Stimulated activated CD8-positive, alpha-beta memory T cell treated with anti-CD3 and anti-CD28 coated beads, Interleukin-15, amount 100 ng/mL, for 24 hours (primary cell): ENCODE results near the gene C20orf202.

ENCODE experiments used
- DNase-seq: peaks from one replicate; pipeline ENCODE4 v3.0.0-alpha.2; 2020; ENCODE audit warnings: low read depth

C20orf202 gene

DNA sequence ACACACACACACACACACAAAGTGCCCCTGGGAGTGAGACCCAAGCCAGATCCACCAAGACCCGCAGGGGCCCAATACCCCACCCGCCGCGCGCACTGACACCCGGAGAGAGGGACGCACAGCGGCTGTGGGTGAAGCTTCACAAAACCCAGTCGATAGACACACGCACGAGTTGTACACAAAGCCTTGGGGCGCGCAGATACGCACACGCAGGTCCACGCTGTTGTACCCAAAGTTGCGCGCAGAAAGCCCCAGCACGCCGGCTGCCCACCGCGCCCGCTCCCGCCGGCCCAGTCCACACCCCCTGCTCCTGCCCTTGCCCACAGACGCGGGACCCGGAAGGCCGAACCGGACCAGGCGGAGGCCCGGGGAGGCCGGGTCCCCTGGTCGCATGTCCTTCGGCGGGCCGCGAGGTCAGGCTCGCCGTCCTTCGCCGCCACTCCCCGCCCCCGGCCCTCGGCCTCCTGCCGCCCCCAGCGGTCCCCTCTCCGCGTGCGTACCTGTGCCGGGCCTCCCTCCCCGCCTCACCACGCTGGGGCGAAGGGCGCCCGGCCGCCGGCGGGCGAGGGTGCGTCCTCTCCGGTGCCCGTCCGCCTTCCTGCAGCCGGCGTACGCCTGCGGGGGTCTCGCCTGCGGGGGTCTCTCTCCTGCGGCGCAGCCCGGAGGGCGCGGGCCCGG, 18.5 kb upstream of the C20orf202 start, which contains the start of gene TMEM74B:
Gene TMEM74B, minus strand, starts transcription at position 344 of the 678 bp plus-strand sequence. CDS start 1,180 bp downstream, outside the sequence.
- no peak for DNase-seq

DNA sequence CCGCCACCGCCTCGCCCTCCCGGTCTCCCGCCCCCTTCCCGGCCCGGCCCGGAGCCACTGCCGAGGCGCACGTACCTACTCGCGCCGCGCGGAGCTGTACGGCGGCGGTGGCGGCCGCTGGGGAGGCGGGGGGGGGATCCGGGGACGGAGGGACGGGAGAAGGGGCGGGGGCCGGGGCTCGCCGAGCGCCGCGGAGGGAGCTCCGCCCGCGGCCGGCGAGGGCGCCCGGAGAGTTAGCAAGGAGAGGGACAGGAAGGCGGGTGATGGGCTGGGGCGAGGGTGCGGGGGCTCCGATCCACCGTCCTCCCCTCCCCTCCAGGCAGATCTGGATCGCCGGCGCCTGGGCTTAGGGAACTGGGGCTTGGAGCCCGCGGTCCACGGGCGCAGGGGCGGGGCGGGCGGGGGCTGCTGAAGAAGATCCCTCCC, 17.9 kb upstream of the C20orf202 start:
- no peak for DNase-seq

DNA sequence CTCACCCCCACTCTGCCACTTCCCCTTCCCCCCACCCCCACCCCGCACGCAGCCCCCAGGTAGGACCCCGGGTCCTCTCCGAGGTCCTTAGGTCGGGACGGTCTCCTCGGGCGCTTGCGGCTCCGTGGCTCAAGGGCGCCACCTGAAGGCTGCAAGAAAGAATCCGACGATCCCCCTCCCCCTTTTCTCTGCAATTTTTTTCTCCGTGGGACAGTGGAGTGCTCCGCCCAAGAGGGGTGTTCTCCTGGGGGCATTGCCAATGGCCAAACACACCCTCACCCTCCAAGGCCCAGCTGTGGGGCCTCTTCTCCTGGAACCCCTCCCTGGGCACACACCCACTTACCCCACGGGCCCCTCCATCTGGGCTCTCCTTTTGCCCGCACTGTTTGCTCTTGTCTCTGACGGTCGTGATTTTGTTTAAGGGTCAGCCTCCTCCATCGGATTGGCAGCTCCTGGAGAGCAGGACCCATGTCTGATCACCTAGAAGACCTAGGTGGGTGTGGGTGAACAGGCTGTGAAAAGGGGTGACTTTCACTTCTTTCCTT, 17.4 kb upstream of the C20orf202 start:
- DNase-seq: peak; percentile 6

DNA sequence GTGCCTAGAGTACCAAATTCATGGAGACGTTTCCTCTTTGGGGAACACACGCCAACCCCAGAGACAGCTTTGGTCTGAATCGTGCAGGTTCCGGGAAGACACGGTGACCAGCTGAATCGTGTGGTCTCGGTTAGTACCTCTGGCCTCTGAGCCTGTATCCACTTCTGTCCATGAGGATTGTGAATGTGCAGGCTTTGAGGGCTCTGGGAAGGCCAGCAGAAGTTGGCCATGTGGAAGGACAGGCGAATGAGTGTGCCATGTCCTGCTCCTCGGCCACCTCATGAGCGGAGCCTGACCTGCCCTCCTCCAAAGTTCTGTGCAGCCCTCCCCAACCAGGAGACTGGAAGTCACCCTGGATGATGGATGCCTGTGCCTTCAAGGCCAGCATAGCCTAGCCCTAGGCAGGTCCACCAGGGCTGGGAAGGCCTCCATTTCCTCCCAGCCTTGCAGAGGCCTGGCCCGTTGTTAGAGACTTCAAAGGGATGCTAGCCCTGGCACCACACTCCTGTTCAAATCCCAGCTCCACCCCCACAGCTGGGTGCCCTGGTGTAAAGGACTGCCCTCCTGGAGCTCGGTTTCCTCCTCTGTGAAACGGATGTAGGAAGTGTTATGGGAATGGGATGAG, 16.8 kb upstream of the C20orf202 start:
- no peak for DNase-seq

GRCh38 chr20:1187605-1188171, 15.6 kb upstream of the C20orf202 start:
- DNase-seq: no peak

DNA sequence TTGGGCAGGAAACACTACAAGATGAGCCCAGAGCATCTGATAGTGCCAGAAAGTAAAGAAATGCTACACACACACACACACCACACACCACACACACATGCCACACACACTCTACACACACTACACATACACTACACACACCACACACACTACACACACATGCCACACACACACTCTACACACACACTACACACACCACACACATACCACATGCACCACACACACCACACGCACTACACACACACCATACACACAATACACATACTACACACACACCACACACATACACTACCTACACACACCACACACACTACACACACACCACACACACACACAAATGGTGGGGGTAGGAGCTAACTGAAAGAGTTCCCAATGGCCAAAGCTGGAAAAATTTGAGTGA, 14.9 kb upstream of the C20orf202 start:
- no peak for DNase-seq

- DNase-seq: no peak
Observed at GRCh38 chr20:1189827-1190226, 13.4 kb upstream of the C20orf202 start.

DNA sequence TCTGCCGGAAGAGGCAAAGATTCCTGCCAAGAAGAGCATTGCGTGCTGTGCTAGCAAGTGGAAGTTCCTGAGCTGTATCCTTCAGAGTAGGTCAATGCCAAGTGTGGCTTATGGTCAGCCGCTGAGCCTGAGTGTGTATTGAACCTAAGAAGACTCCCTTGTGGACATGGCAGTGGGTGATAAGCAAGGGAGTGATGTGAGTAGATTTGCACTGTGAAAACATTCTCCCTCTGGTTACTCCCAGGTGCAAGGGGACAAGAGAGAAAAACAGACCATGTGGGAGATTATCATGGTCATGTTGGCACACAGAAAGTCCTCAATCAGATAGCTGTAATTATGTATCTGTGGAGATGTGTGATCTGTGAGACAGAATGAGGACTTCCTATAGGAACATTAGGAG, 12.4 kb upstream of the C20orf202 start:
- no peak for DNase-seq

- DNase-seq: no peak
Observed at GRCh38 chr20:1191299-1191698, 12.0 kb upstream of the C20orf202 start.

DNA sequence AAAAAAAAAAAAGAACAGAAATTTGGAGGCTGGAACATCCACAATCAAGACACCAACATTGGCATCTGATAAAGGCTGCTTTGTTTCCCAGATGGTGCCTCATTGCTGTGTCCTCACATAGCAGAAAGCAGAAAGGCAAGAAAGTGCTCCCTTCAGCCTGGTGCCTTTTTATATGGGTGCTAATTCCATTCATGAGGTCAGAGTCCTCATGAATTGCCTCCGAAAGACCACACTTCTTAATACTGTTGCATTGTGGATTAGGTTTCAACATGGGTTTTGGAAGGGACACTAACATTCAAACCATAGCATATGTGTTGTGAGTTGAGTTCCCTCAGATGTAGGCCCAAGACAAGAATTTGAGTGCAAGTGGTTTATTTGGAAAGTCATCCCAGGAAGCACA, 8.0 kb upstream of the C20orf202 start:
- DNase-seq: no peak

- no peak for DNase-seq
Observed at GRCh38 chr20:1196634-1197033, 6.6 kb upstream of the C20orf202 start.

GRCh38 chr20:1197801-1198200, 5.5 kb upstream of the C20orf202 start:
- DNase-seq: no peak

DNA sequence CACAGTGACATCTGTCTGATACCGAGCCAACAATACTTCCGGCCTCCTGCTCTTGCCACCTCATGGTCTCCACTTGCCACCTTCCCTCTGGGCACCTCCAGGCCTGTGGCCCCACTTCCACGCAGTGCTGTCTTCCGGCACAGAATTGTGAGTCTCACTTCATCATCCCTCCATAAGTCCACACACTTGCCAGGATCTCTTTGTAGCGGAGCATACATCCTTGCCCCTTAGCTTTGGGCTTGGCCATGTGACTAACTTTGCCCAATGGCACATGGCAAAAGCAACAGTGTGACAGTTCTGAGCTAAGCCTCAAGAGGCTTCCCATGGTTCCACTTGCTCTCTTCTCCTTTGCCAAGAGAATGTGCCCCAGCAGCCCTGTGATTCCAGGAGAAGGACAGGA, 4.5 kb upstream of the C20orf202 start:
- DNase-seq: no peak

DNA sequence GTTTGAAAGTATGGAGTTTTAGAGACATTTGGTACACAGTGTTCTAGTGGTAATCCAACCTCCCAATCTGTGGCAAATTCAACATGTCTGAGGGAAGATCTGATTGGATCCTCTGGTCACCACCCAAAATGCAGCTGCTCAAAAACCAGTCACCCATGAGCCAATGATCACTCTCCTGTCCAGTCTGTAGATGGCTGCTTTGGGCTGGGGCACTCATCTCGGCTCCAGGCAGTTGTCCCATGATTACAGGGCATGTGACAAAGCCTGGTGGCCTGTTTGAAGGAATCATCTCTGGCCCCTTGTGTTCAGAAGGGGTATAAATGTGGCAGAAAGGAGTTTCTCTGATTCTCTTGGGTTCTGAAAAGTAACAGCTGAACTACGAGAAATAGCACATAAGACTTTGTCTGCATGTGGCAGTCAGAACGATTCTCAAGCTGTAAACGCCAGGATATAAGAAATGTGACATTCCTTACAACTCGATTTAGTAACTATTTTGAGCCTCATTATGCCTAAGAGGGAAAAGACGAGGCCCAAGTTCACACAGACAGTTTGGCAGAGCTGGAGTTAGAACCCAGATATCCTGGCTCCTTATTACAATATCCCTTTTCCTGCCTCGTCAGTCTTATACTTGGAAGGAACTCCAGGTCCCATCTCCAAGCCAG, 3.9 kb upstream of the C20orf202 start:
- DNase-seq: no peak

DNA sequence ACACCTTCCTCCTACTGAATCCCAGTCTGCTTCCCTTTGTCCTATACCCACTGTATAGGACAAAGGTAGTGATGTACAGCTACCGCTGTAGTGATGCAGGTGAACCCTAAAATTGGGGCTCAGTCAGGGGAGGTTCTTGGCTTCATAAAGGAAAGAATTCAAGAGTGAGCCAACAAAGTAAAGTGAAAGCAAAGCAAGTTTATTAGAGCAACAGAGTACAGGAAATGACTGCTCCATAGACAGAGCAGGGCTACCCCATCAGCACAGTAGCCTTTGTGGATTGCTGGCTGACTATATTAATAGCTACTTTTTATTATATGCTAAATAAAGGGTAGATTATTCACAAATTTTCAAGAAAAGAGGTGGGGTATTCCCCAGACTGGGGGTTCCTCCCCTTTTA, 3.3 kb upstream of the C20orf202 start:
- DNase-seq: no peak

DNA sequence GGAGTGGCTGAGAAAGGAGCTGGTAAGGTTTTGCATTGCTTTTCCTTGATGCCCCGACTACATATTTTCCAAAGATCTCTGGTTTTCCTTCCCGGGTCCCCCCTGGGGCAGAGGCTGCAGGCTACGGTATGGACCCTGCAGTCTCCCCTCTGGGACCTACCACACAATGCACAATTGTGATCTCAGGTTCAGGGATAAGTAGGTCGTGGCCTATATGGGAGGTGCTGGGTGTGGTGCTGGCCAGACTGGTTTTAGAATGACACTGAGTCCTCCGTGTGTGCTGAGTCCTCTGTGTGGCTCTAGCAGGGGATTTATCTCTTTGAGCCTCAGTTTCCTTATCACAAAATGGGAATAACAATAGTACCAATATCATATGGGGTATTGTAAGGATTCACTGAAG, 376 bp downstream of the C20orf202 start:
- no peak for DNase-seq

DNA sequence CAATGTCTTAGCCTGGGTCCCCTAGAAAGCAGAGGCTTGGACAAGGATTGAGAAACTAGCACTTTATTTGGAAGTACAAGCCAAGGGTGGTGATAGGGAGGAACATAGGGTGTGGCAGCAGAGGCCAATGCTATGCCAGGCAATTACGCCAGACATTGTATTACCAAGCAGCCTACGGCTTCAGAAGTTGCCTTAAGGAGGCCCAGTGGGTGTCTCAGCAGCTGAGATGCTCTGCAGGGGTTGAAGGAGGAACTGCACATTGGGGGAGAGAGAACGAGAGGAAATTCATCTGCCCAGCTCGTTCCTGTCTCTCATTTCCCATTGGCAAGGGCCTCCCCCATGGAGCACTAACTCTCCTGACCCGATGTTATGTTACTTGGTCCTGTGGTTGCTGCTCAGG, 859 bp downstream of the C20orf202 start:
- DNase-seq: no peak

- no peak for DNase-seq
Observed at GRCh38 chr20:1204576-1204975, 1.3 kb downstream of the C20orf202 start.

- DNase-seq: no peak
Observed at GRCh38 chr20:1205802-1206201, 2.5 kb downstream of the C20orf202 start.

DNA sequence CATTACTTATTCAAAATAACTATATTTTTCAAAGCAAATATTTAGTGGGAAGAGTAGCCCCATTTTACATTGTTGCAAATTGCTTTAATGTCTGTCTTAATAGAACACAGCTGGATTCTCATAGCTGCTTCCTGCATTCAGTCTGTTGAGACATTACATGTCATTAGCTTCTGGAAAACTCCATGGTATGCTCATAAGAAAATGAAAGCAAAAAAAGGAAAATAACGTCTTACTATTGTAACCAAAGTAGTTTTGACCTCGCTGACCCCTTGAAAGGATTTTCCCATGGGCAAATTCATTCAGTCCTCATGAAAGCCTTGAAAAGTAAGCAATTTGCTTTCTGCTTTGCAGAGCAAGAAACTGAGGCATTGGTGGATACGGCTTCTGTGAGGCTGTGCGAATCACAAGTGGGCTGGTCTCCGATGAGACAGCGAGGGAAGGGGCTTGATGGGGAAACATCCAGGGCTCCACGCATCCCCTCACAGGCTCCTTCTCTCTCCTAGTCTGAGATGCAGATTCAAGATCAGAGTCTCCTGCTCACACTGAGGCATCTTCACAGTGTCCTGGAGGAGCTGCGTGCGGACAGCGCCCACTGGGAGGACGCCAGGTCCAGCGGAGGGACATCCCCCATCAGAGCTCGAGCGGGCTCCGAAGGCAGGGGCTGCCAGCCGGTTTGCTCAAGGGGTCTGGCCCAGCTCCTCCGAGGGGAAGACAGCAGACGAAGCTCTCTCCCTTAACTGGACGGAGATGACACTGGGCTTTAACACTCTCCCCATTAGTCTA, 3.3 kb downstream of the C20orf202 start:
- DNase-seq: no peak

DNA sequence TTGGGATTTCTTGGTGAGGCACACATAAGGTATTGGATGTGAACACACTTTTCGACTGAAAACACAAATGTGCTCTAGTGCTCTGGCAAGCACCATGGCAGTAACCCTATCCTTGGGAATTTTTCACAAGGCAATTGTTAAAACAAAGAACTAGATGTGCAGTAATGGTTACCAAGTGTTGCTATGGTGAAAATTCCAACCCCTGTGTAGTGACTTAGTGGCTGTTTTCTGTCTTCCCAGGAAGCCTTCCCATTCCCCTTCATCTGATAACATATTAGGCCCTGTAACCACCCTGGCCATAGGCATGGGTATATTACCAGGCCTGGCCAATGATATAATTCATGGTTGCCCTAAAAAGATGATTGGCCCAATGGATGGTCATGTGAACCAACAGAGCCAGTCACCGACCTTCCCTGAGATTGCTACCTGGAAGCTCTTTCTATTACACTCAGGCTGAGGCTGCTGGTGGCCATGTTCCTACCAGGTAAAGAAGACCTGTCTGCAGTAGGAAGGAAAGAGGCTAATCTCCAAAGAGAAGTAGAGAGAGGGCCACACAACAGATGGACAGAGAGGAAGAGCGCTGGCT, 4.1 kb downstream of the C20orf202 start:
- DNase-seq: no peak
